ENCODE measurements around the gene SYTL1. TPM values are rescaled to one million over a fixed set of nuclear protein-coding genes. Genes with fewer than 3 reads are reported as not detected.

The SYTL1 gene
- total and polyA plus RNA-seq, 2 donors: 49.4 to 167 TPM

GRCh38 chr1:27330786-27331185 is 11.0 kb upstream of the SYTL1 start:
- Histone ChIP-seq H3K9me3 (ENCODE audit: control insufficient read depth in 2 of 2, insufficient read depth in 1 of 2, low read length in 1 of 2) (no peaks in the 10 kb centered on the region), H3K4me3 (ENCODE audit: low read length in 2 of 2) (no peak overlapping the region), H3K36me3 (ENCODE audit: control insufficient read depth in 2 of 2, insufficient read depth in 2 of 2, low read length in 1 of 2) (peaks cover 69 to 91% of the 10 kb centered on the region in 2 donors), H3K4me1 (ENCODE audit: control insufficient read depth in 2 of 2, insufficient read depth in 2 of 2, low read length in 2 of 2) (peaks cover 0 to 2% of the 10 kb centered on the region in 2 donors), H3K27ac (ENCODE audit: low read depth in 1 of 2, low read length in 1 of 2) (no peak overlapping the region), H3K27me3 (ENCODE audit: control insufficient read depth in 2 of 2, insufficient read depth in 1 of 2, low read length in 1 of 2) (no peaks in the 10 kb centered on the region)
- no peak for DNase-seq (ENCODE audit: low read depth in 6 of 9, low spot score in 9 of 9)
- WGBS: 98% methylated on average over 8 of the region's 8 CpGs

GRCh38 chr1:27331426-27331825 is 10.4 kb upstream of the SYTL1 start:
- Histone ChIP-seq H3K4me3 (ENCODE audit: low read length in 2 of 2) (no peak overlapping the region), H3K4me1 (ENCODE audit: control insufficient read depth in 2 of 2, insufficient read depth in 2 of 2, low read length in 2 of 2) (peaks cover 0 to 2% of the 10 kb centered on the region in 2 donors), H3K27ac (ENCODE audit: low read depth in 1 of 2, low read length in 1 of 2) (no peak overlapping the region), H3K9me3 (ENCODE audit: control insufficient read depth in 2 of 2, insufficient read depth in 1 of 2, low read length in 1 of 2) (peaks cover 0 to 4% of the 10 kb centered on the region in 2 donors), H3K36me3 (ENCODE audit: control insufficient read depth in 2 of 2, insufficient read depth in 2 of 2, low read length in 1 of 2) (peaks cover 71 to 91% of the 10 kb centered on the region in 2 donors), H3K27me3 (ENCODE audit: control insufficient read depth in 2 of 2, insufficient read depth in 1 of 2, low read length in 1 of 2) (no peaks in the 10 kb centered on the region)
- no peak for DNase-seq (ENCODE audit: low read depth in 6 of 9, low spot score in 9 of 9)
- WGBS: 97% methylated on average over 3 of the region's 3 CpGs

DNA sequence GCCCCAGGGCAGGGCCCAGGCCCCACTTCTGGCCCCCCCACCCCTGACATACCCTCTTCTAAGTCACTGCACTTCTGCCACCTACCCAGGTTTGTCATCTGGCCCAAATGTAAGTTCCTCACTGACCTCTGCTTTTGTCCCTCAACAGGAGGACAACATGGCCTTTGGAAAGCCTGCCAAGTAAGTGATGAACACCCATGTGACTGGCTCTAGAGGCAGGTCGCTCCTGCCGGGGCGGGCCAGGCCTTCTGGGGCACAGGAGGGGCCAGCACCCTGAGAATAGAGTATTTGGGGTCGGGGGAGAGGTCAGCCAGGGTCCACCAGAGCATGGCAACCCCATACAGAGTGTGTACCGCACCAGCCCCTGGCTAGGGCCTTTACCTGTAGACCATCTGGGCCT is 9.9 kb upstream of the SYTL1 start:
- 97% methylated on average over 5 of the region's 5 CpGs for WGBS
- peaks cover 0 to 4% of the 10 kb centered on the region in 2 donors for H3K9me3 ChIP-seq (ENCODE audit: control insufficient read depth in 2 of 2, insufficient read depth in 1 of 2, low read length in 1 of 2)
- H3K27me3 ChIP-seq (ENCODE audit: control insufficient read depth in 2 of 2, insufficient read depth in 1 of 2, low read length in 1 of 2): no peaks in the 10 kb centered on the region
- no peak overlapping the region for H3K27ac ChIP-seq (ENCODE audit: low read depth in 1 of 2, low read length in 1 of 2)
- H3K36me3 ChIP-seq (ENCODE audit: control insufficient read depth in 2 of 2, insufficient read depth in 2 of 2, low read length in 1 of 2): peaks cover 76 to 91% of the 10 kb centered on the region in 2 donors
- no peak for DNase-seq (ENCODE audit: low read depth in 6 of 9, low spot score in 9 of 9)
- no peak overlapping the region for H3K4me3 ChIP-seq (ENCODE audit: low read length in 2 of 2)
- H3K4me1 ChIP-seq (ENCODE audit: control insufficient read depth in 2 of 2, insufficient read depth in 2 of 2, low read length in 2 of 2): peaks cover 0 to 2% of the 10 kb centered on the region in 2 donors

DNA sequence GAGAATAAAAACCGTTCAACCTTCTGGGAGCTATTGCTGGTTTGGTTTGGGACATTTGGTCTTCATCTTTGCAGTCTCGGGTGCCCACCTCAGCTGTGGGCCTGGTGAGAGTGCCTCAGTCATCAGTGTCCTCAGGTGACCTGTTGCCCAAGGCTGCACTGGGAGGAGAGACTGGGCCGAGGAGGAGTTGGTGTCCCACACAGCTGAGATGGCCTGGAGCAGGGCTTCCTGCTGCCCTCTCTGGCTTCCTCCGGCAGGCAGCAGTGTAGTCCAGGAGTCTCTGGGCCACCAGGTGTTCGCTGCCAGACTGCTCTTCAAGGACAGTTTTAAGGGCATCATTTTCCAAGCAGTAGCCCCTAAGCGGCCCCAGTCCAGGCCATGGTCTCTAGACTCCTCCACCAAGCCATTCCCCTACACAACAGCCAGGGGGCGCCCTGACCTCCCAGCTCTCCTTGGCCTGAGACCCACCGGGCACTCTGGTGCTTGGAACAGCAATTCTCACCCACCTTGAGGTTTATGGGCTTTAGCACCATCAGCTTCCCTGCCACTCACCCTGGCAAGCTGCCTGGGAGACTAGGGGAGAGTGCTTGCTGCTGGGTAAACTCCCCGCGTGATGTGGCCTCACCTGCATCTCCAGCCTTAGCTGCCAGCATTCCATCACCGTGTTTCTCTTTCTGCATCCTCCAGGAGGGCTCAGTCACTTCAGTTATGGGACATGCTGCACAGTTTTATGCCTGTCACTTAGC is 9.1 kb upstream of the SYTL1 start:
- no peak overlapping the region for H3K27ac ChIP-seq (ENCODE audit: low read depth in 1 of 2, low read length in 1 of 2)
- no peak overlapping the region for H3K4me3 ChIP-seq (ENCODE audit: low read length in 2 of 2)
- peaks cover 77 to 89% of the 10 kb centered on the region in 2 donors for H3K36me3 ChIP-seq (ENCODE audit: control insufficient read depth in 2 of 2, insufficient read depth in 2 of 2, low read length in 1 of 2)
- H3K27me3 ChIP-seq (ENCODE audit: control insufficient read depth in 2 of 2, insufficient read depth in 1 of 2, low read length in 1 of 2): no peaks in the 10 kb centered on the region
- peaks cover 0 to 4% of the 10 kb centered on the region in 2 donors for H3K9me3 ChIP-seq (ENCODE audit: control insufficient read depth in 2 of 2, insufficient read depth in 1 of 2, low read length in 1 of 2)
- H3K4me1 ChIP-seq (ENCODE audit: control insufficient read depth in 2 of 2, insufficient read depth in 2 of 2, low read length in 2 of 2): peaks cover 0 to 2% of the 10 kb centered on the region in 2 donors
- 83% methylated on average over 11 of the region's 11 CpGs for WGBS
- peak in 3 of 9 donors; percentile 25 to 51 (median 45) for DNase-seq (ENCODE audit: low read depth in 6 of 9, low spot score in 9 of 9)

DNA sequence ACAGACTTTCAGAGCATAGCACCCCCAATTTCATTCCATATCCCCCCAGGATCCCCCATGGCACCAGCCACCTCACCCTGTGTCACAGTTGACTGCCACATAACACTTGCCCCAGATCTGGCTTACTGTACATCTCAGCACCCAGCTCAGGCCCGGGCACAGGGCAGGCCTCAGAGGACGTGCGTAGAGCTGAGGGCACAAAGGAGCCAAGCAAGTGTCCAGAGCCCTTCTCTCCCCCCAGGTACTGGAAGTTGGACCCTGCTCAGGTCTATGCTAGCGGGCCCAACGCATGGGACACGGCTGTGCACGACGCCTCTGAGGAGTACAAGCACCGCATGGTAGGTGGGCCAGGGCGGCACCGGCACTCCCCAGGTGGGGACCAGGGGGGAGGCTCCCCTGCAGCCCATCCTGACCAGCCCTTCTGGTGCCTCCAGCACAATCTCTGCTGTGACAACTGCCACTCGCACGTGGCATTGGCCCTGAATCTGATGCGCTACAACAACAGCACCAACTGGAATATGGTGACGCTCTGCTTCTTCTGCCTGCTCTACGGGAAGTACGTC is 8.0 kb upstream of the SYTL1 start:
- Histone ChIP-seq H3K4me3 (ENCODE audit: low read length in 2 of 2) (no peak overlapping the region), H3K36me3 (ENCODE audit: control insufficient read depth in 2 of 2, insufficient read depth in 2 of 2, low read length in 1 of 2) (peaks cover 71 to 78% of the 10 kb centered on the region in 2 donors), H3K27me3 (ENCODE audit: control insufficient read depth in 2 of 2, insufficient read depth in 1 of 2, low read length in 1 of 2) (no peaks in the 10 kb centered on the region), H3K9me3 (ENCODE audit: control insufficient read depth in 2 of 2, insufficient read depth in 1 of 2, low read length in 1 of 2) (peaks cover 0 to 4% of the 10 kb centered on the region in 2 donors), H3K27ac (ENCODE audit: low read depth in 1 of 2, low read length in 1 of 2) (no peak overlapping the region), H3K4me1 (ENCODE audit: control insufficient read depth in 2 of 2, insufficient read depth in 2 of 2, low read length in 2 of 2) (peaks cover 0 to 2% of the 10 kb centered on the region in 2 donors)
- 95% methylated on average over 17 of the region's 17 CpGs for WGBS
- no peak for DNase-seq (ENCODE audit: low read depth in 6 of 9, low spot score in 9 of 9)

DNA sequence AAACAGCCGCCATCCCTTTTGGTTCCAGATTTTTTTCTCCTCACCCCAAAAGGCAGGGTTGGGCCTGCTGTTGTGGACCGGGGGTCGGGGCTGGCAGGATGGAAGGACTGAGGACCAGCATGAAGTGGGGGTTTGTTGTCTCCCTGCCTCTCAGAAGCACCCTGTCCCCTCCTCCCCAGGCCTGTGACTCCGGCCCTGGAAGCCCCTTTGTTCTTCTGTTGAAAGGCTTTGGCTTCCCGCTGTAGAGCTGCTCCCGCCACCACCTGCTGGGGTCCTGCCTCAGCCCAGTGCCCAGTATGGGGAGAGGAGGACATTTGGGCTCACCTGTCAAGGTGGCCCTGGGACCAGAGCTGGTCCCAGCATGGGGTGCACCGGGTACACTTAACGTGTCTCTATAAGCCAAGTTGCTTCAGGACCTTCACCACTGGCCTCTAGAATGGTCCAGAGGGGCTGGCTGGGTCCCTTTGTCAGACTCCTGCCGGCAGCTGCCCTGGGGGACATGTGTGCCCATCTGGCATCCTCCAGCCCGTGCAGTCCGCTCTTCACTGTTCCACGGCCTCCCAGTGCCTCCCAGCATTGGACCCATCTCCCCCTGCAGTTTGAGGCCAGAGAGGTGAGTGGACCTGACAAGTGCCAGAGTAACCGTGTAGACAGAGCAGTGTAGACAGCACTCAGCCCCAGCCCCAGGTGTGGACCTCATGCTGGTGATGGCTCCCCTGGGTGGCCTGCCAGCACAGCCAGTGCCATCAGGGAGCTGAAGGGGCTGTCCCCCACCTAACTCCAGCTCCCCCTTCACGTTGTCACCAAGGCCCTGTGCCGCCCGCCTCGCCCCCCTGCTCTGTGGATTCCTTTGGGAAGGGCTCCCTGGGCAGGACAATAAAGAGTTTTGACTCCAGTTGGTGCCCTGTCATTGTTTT is 6.1 kb upstream of the SYTL1 start:
- Histone ChIP-seq H3K4me1 (ENCODE audit: control insufficient read depth in 2 of 2, insufficient read depth in 2 of 2, low read length in 2 of 2) (peaks cover 2 to 19% of the 10 kb centered on the region in 2 donors), H3K4me3 (ENCODE audit: low read length in 2 of 2) (no peak overlapping the region), H3K9me3 (ENCODE audit: control insufficient read depth in 2 of 2, insufficient read depth in 1 of 2, low read length in 1 of 2) (peaks cover 0 to 4% of the 10 kb centered on the region in 2 donors), H3K27ac (ENCODE audit: low read depth in 1 of 2, low read length in 1 of 2) (no peak overlapping the region), H3K36me3 (ENCODE audit: control insufficient read depth in 2 of 2, insufficient read depth in 2 of 2, low read length in 1 of 2) (peaks cover 64 to 71% of the 10 kb centered on the region in 2 donors), H3K27me3 (ENCODE audit: control insufficient read depth in 2 of 2, insufficient read depth in 1 of 2, low read length in 1 of 2) (no peaks in the 10 kb centered on the region)
- no peak for DNase-seq (ENCODE audit: low read depth in 6 of 9, low spot score in 9 of 9)
- WGBS: 96% methylated on average over 17 of the region's 17 CpGs

DNA sequence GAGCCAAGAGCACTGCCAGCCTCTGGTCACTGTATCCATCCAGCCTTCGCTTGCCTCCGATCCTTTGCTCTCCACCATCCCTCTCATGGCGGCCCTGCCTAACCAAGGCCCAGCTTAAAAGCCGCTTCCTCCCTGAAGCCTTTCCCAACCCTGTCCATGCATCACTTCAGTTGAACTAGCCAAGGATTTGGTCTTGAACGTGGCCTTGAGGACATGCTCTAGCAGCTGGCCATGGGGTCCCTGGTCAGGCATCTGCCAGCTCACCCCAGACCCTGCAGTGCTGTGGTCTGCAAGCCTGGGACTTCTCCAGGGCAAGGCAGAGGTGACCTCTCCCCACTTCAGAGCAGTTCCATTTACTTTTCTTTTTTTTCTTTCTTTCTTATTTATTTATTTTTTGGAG is 5.1 kb upstream of the SYTL1 start:
- H3K36me3 ChIP-seq (ENCODE audit: control insufficient read depth in 2 of 2, insufficient read depth in 2 of 2, low read length in 1 of 2): peaks cover 54 to 61% of the 10 kb centered on the region in 2 donors
- no peak for DNase-seq (ENCODE audit: low read depth in 6 of 9, low spot score in 9 of 9)
- 97% methylated on average over 5 of the region's 5 CpGs for WGBS
- H3K9me3 ChIP-seq (ENCODE audit: control insufficient read depth in 2 of 2, insufficient read depth in 1 of 2, low read length in 1 of 2): peaks cover 0 to 4% of the 10 kb centered on the region in 2 donors
- no peak overlapping the region for H3K27ac ChIP-seq (ENCODE audit: low read depth in 1 of 2, low read length in 1 of 2)
- no peaks in the 10 kb centered on the region for H3K27me3 ChIP-seq (ENCODE audit: control insufficient read depth in 2 of 2, insufficient read depth in 1 of 2, low read length in 1 of 2)
- peaks cover 10 to 29% of the 10 kb centered on the region in 2 donors for H3K4me1 ChIP-seq (ENCODE audit: control insufficient read depth in 2 of 2, insufficient read depth in 2 of 2, low read length in 2 of 2)
- no peak overlapping the region for H3K4me3 ChIP-seq (ENCODE audit: low read length in 2 of 2)

DNA sequence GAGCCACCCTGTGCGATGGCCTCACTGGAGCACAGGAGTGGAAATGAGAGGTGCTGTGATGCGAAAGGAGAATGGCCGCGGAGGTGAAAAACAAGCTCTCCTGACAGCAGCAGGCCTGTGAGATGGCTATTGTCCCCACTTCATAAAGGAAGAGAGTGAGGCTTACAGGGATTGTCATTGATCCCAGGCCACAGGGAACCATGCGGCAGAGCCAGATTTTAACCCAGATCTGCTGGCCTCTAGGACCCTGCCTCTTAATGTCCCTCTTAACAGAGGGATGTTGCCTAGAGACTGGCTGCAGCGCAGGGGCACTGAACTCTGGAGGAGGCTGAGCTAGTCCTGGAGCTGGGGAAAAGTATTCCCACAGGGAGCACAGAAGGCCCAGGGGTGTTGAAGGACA is 3.1 kb upstream of the SYTL1 start:
- no peaks in the 10 kb centered on the region for H3K27me3 ChIP-seq (ENCODE audit: control insufficient read depth in 2 of 2, insufficient read depth in 1 of 2, low read length in 1 of 2)
- H3K36me3 ChIP-seq (ENCODE audit: control insufficient read depth in 2 of 2, insufficient read depth in 2 of 2, low read length in 1 of 2): peaks cover 34 to 46% of the 10 kb centered on the region in 2 donors
- DNase-seq (ENCODE audit: low read depth in 6 of 9, low spot score in 9 of 9): no peak
- peak overlapping the region in 1 of 2 donors; percentile 18 for H3K27ac ChIP-seq (ENCODE audit: low read depth in 1 of 2, low read length in 1 of 2)
- H3K4me3 ChIP-seq (ENCODE audit: low read length in 2 of 2): no peak overlapping the region
- H3K4me1 ChIP-seq (ENCODE audit: control insufficient read depth in 2 of 2, insufficient read depth in 2 of 2, low read length in 2 of 2): peaks cover 25 to 47% of the 10 kb centered on the region in 2 donors
- H3K9me3 ChIP-seq (ENCODE audit: control insufficient read depth in 2 of 2, insufficient read depth in 1 of 2, low read length in 1 of 2): peaks cover 0 to 7% of the 10 kb centered on the region in 2 donors
- 98% methylated on average over 6 of the region's 6 CpGs for WGBS
